Stomach (tissue), 9 donors: ENCODE measurements around the gene NCAM1. TPM values are rescaled to one million over a fixed set of nuclear protein-coding genes. Genes with fewer than 3 reads are reported as not detected.
A peak's percentile ranks its signal among the peaks of the same experiment; 100 is the strongest.

Source experiments
- DNase-seq, 2 donors: peaks; one replicate each; pipeline versions ENCODE4 v3.0.0 to v3.0.0-alpha.2; 2013 to 2019
- H3K27ac ChIP-seq, 5 donors: fragments of 200-600 bp in 4 of 5; sonication (generic) in 4 of 5; one replicate each; pipeline ENCODE4 v1.5.1; 2013 to 2019; ENCODE audit warnings: mild to moderate bottlenecking in 1 of 5, moderate library complexity in 1 of 5
- H3K27me3 ChIP-seq, 3 donors: fragments of 200-600 bp; sonication (generic); one replicate each; pipeline ENCODE4 v1.5.1; 2017 to 2019; ENCODE audit warnings: mixed run types in 1 of 3
- H3K36me3 ChIP-seq, 4 donors: fragments of 200-600 bp; sonication (generic); 1 replicate in 3 of 4; 2 replicates in 1 of 4; pipeline ENCODE4 v1.5.1; 2016 to 2019
- H3K4me1 ChIP-seq, 4 donors: fragments of 200-600 bp; sonication (generic); one replicate each; pipeline ENCODE4 v1.5.1; 2016 to 2019
- H3K4me3 ChIP-seq, 4 donors: fragments of 200-600 bp; sonication (generic) in 3 of 4; one replicate each; pipeline ENCODE4 v1.5.1; 2016 to 2019; ENCODE audit warnings: mild to moderate bottlenecking in 1 of 4
- H3K9me3 ChIP-seq, 4 donors: fragments of 200-600 bp; sonication (generic); one replicate each; pipeline ENCODE4 v1.5.1; 2016 to 2019
- CTCF ChIP-seq, 7 experiments: fragments of 450-650 bp in 4 of 7; fragments of 200-600 bp in 3 of 7; sonication (generic) in 3 of 7; IDR thresholded peaks; one replicate each; pipeline ENCODE4 v1.5.1; 2016 to 2019; ENCODE audit warnings: antibody characterized with exemption in 7 of 7, control low read depth in 2 of 7, mild to moderate bottlenecking in 1 of 7
- EP300 ChIP-seq: sonication (generic); formaldehyde crosslinking; IDR thresholded peaks from one replicate; pipeline ENCODE4 v1.6.1; 2017; ENCODE audit warnings: antibody characterized with exemption
- POLR2A ChIP-seq, 4 donors: fragments of 450-650 bp; IDR thresholded peaks; one replicate each; pipeline ENCODE4 v1.6.1; 2016; ENCODE audit warnings: antibody characterized with exemption in 4 of 4, control low read depth in 2 of 4, mild to moderate bottlenecking in 1 of 4, moderate library complexity in 1 of 4
- POLR2AphosphoS5 ChIP-seq, 3 donors: sonication (generic); formaldehyde crosslinking; IDR thresholded peaks; one replicate each; pipeline ENCODE4 v1.6.1; 2016; ENCODE audit warnings: antibody characterized with exemption in 3 of 3
- WGBS, 5 donors: extraction: QIAGEN DNeasy Blood & Tissue Kit in 3 of 5; methylation state at CpG; one replicate each; pipeline versions ENCODE4 v1.1.5 to v1.1.7; 2013 to 2018; 5-methylcytosine and 5-hydroxymethylcytosine counted together
- intact Hi-C: fragments of 100-400 bp; cut with DNase I; formaldehyde crosslinking; loops from one replicate; pipeline ENCODE4 v1.15.1; 2023; ENCODE audit warnings: low total_unique reads
- polyA plus RNA-seq, 3 donors: library from polyadenylated mRNA; stranded (reverse); fragments of 200-250 nt; gene quantifications; one replicate each; pipeline ENCODE4 v1.2.3, GENCODE V29; 2013
- total RNA-seq, 5 donors: library from RNA; depleted of rRNA; stranded (reverse); fragments of >200 nt; gene quantifications; one replicate each; pipeline versions ENCODE4 v1.1.0 to v1.2.3, GENCODE V29; 2014 to 2016
- donor health status: healthy with polysubstance abuse.
- donor health status: Bipolar disorder and iron deficiency.
- donor health status: healthy.

The NCAM1 gene
- total and polyA plus RNA-seq, 8 donors = 5.7 to 84.8 (median 28.9) TPM

DNA sequence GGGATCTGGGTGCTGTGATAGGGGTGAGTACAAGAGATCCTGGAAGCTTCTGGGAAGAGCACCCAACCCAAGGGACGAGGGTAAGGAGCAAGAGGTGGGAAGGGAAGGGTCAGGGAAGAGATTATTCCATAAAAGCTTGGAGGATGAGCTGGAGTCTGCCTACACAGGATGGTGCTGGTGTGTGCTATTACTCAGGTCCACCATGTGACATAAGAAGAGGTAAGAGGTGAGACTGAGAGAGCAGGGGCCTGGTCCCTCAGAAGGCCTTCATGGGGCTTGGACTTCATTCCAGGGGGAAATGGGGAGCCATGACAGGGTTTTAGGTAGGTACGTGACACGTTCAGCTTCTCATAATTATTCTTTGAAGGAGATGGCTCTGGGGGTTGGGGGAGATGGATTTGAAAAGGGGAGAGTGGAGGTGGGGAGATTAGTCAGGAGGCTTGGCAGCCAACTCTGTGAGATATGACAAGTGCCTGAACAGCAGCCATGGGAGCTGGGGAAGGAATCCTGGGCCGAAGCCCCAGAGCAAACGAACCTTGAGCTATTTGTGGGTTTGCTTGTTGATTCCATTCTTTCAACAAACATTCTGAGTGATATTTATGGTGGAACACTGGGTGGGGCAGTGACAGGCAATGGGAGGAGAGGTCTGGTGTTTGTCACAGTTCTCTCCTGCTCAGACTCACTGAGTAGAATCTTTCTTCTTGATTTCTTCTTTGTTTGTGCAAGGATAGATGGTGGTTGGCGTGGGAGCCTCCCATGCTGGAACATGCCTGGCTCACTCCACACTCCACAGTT, 11.2 kb upstream of the NCAM1 start:
- 56 to 67% (median 64%) methylated on average over 6 of the region's 6 CpGs for WGBS, 5 donors

DNA sequence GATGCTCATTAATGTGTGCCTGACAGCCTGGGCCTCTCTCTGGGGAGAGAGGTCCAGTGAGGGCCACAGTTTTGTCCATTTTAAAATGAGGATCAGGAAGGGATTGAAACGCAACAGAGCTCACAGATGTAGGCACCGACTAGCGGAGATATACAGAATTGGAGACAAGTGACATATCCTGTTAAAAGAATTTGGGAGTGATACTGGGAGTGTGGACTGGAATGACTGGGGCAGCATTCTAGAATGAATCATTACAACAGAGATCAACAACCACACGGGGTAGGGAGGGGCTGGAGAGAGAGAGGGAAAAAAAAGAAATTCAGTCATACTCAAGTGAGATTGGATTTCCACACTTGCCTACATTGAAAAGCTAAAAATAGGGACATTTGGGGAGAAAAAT, 2.5 kb upstream of the NCAM1 start:
- 50 to 60% (median 54%) methylated on average over 4 of the region's 4 CpGs for WGBS, 5 donors
- Histone ChIP-seq H3K27me3 (peaks cover 0 to 49% (median 29%) of the 10 kb centered on the region in 3 donors), H3K9me3 (no peaks in the 10 kb centered on the region), H3K4me3 (no peak overlapping the region), H3K27ac (no peak overlapping the region), H3K36me3 (no peaks in the 10 kb centered on the region), H3K4me1 (peaks cover 22 to 29% (median 29%) of the 10 kb centered on the region in 4 donors)
- TF ChIP-seq CTCF (IDR thresholded peaks at IDR 0.05) (no peak), POLR2AphosphoS5 (IDR thresholded peaks at IDR 0.05) (no peak), POLR2A (IDR thresholded peaks at IDR 0.05) (no peak), EP300 (no peak)
- intact Hi-C loops = no loop called here
- no peak for DNase-seq

More for the DNA sequence above, 11.2 kb upstream of the NCAM1 start:
- DNase-seq = peak in 1 of 2 donors; percentile 15
- no peak overlapping the region for H3K4me3 ChIP-seq
- H3K27ac ChIP-seq = peak overlapping the region in 1 of 5 donors; percentile 36
- no peaks in the 10 kb centered on the region for H3K4me1 ChIP-seq
- no peaks in the 10 kb centered on the region for H3K9me3 ChIP-seq
- TF ChIP-seq EP300 (no peak), POLR2AphosphoS5 (IDR thresholded peaks at IDR 0.05) (peak in 1 of 3 donors; percentile 48)
- no peaks in the 10 kb centered on the region for H3K36me3 ChIP-seq
- intact Hi-C loops = no loop called here
- H3K27me3 ChIP-seq = peaks cover 0 to 4% (median 0%) of the 10 kb centered on the region in 3 donors

DNA sequence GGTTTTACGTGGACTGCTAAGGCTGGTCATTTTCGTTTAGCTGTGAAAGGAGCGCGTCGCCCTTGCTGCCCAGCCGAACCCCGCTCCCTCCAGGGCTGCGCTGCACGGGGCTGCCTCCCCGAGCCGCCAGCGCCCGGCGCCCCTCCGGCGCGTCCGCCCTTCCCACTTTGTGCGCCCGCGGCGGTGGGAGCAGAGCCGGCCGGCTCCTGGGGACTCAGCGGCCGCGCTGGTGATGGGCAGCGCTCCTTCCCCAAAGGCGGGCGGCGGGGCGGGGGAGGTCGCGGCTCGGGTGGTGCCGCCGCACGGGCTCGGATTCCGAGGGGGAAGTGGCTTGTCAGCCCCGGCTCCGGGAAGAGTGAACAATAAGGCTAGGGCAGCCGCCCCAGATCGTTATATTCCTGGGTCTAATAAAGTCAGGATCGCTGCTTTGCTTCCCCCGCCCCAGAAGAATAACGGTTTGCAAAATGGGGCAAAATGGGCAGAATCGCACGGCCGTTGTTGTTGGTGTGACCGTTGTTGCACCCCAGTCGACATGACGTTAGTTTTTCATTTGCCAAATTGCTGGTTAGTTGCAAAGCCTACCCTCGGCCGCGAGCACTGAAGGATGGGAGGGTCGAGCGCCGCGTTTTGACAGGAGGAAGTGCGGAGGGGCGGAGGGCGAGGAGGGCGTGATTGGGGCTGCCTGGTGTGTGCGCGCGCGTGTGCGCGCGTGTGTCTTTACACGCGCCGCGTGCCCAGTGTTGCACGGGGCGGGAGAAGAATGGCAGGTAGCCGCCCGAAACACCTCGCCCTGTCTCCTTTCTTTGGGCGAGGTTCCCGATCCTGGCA, 745 bp downstream of the NCAM1 start:
- peak overlapping the region; percentile 9 to 79 (median 66) for H3K27ac ChIP-seq
- TF ChIP-seq EP300 (no peak), POLR2A (IDR thresholded peaks at IDR 0.05) (no peak), POLR2AphosphoS5 (IDR thresholded peaks at IDR 0.05) (no peak), CTCF (IDR thresholded peaks at IDR 0.05) (no peak)
- H3K4me1 ChIP-seq = peaks cover 30 to 52% (median 41%) of the 10 kb centered on the region in 4 donors
- intact Hi-C loops = no loop called here
- H3K9me3 ChIP-seq = no peaks in the 10 kb centered on the region
- peak overlapping the region; percentile 67 to 82 (median 76) for H3K4me3 ChIP-seq
- peak in 1 of 2 donors; percentile 77 for DNase-seq
- peaks cover 0 to 55% (median 29%) of the 10 kb centered on the region in 3 donors for H3K27me3 ChIP-seq
- WGBS, 5 donors = 1 to 2% (median 1%) methylated on average over 48 to 82 of the region's 82 CpGs
- H3K36me3 ChIP-seq = no peaks in the 10 kb centered on the region

DNA sequence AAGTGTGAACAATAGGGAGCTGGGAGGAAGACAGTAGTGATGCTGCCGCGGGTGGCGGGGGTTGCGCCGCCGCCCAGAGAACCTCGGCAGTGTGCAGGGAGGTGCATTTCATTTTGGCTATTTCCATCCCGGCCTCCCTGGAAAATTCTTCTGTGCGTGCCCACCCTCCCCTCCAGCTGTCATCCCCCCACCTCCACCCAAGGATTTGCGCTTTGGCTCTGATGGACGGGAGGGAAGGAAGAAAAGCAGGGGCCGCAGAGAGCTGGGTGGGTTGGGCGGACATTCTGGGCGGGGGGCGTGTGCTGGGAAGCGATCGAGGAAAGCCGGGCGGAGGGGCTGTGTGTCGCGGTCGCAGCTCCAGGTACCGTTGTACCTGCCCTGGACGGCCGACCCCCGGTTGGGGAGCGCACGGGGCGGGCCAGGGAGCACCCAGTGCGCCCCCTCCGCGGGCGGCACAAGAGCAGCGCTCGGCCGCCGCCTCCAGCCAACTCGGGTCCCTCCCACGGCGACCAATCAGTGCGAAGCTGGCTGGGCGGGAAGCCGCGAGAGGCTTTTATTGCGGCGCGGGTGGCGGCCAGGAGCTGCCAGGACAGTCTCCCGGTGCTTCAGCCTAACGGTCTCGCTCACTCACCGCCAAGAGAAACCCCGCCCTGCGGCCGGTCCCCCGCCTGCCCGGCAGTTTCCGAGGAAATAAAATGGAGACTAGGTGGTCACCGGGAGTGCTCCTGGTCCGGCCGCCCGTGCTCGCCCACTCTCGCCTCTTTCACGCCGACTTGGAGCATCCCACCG, 1.6 kb downstream of the NCAM1 start:
- Histone ChIP-seq H3K27me3 (peaks cover 0 to 55% (median 29%) of the 10 kb centered on the region in 3 donors), H3K9me3 (no peaks in the 10 kb centered on the region), H3K36me3 (no peaks in the 10 kb centered on the region), H3K4me3 (peak overlapping the region; percentile 67 to 82 (median 76)), H3K27ac (peak overlapping the region; percentile 45 to 79 (median 67)), H3K4me1 (peaks cover 30 to 56% (median 46%) of the 10 kb centered on the region in 4 donors)
- TF ChIP-seq POLR2A (IDR thresholded peaks at IDR 0.05) (no peak), POLR2AphosphoS5 (IDR thresholded peaks at IDR 0.05) (no peak), EP300 (no peak), CTCF (IDR thresholded peaks at IDR 0.05) (no peak)
- intact Hi-C loops = no loop called here
- DNase-seq = peak; percentile 72 to 85
- WGBS, 5 donors = 0 to 2% (median 1%) methylated on average over 21 to 67 of the region's 67 CpGs
